ENCODE results near the gene NOL7. TPM values are rescaled to one million over a fixed set of nuclear protein-coding genes. Genes with fewer than 3 reads are reported as not detected.

Gene NOL7
- total and polyA plus RNA-seq, 9 of the 15 experiments (the other 6 are each of a cell fraction or from before 2014, with no cell fraction given): 19.4 to 235 (median 157) TPM

- TF ChIP-seq CREB5 (CRISPR knock-in tag; IDR thresholded peaks at IDR 0.05) (no peak; the same call in 1 of the 2 replicates), ZFP1 (CRISPR knock-in tag; IDR thresholded peaks at IDR 0.05) (no peak), JUNB (CRISPR knock-in tag; conservative IDR thresholded peaks at IDR 0.05) (0 out of 2 replicates have a peak, but pooled peaks have one; percentile 23), TGIF2 (CRISPR knock-in tag; IDR thresholded peaks at IDR 0.05) (peak; percentile 49; the same call in 1 of the 2 replicates), TRIM28 (IDR thresholded peaks at IDR 0.05) (peak; percentile 75; the same call in 1 of the 2 replicates), POLR3A (IDR thresholded peaks at IDR 0.05; ENCODE audit: borderline replicate concordance, extremely low read depth, insufficient read depth, insufficient read length) (no peak), MGA (IDR thresholded peaks at IDR 0.05) (peak; percentile 94), TEAD2 (tag; IDR thresholded peaks at IDR 0.05) (no peak), RCOR1 (IDR thresholded peaks at IDR 0.05; ENCODE audit: borderline replicate concordance in 1 of 2, low read depth in 2 of 2, low read length in 2 of 2) (peak in 1 of 2 experiments; percentile 87; a peak in 1 of 4 replicates), DLX4 (CRISPR knock-in tag; IDR thresholded peaks at IDR 0.05) (no peak), RBM15 (IDR thresholded peaks at IDR 0.05; ENCODE audit: insufficient read depth, low read length) (0 out of 2 replicates have a peak, but pooled peaks have one; percentile 68)
These were observed 40.4 kb upstream of the NOL7 start, which contains the start of gene SIRT5 (continued) for GRCh38 chr6:13574571-13575376.
